ENCODE measurements around the gene ASB3.
"Not testable (repeated sequence)": the region's sequence is repeated elsewhere in the genome, so short reads cannot be mapped to it uniquely, and the experiment has no call there.

ASB3 gene

DNA sequence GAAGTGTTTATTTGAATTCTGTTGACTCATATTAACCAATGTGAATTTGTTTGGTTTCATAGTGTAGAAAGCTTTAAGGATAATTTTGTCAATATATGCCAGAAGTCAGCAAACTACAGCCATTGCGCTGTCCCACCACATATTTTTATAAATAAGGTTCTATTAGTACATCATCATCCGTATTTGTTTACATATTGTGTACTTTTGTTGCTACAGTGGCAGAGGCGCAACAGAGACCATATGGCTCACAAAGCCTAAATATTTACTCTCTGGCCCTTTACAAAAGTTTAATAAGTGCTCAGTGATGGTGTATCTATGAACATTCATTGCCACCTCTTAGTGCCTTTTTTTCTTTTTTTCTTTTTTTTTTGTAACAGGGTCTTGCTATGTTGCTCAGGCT, 6.5 kb upstream of the ASB3 start:
- no peak overlapping the region for H3K4me3 ChIP-seq

DNA sequence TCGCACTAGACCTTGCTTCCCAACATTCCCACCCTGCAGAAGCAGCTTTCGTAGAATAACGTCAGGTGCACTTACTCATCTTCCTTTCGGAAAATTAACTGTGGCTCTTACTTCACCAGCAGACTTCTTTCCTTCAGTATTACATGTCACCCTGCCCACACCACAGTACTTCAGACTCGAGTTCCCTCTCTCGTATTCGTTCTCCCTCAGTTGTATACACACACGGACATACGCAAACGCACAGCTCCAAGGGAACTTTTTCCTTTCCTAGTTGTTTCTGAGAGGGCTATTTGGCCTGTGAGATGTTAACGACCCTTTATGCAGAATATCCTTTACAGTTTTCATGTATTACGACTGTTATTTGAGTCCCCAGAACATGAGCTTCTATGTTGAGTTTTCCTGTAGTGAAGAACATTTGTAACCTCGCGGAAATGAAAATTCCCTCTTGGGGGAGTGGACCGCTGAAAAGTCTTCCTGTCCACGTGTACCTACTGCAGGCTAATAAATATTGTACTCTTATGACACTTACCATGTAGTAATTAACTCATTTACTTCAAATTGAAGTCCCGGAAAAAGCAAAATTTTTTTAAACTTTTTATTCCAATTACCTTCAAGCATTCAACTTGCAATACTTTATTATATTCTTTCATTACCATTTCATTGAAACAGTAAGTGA, 999 bp upstream of the ASB3 start:
- peak overlapping the region in 20 of 21 experiments; percentile 27 to 94 (median 87) for H3K27ac ChIP-seq
- H3K4me3 ChIP-seq = peak overlapping the region; percentile 75 to 94 (median 86)

More for the DNA sequence above, 6.5 kb upstream of the ASB3 start:
- H3K27ac ChIP-seq = no peak overlapping the region

DNA sequence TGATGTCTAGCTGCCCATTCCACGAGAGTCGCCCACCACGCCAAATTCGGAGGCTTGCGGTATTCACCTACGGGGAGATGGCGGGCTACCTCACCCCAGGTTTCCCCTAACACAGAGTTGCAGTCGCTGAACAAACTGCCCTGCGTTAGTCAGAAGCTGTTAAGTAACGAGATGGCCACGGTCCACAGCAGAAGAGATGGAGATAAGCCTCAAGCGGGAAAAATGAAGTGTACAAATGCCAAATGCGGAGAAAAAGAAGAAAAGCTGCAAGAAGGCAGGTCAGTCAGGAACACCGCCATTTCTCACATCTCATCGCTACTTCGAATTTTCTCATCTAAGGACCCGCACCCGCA, 425 bp downstream of the ASB3 start:
- H3K27ac ChIP-seq = peak overlapping the region; percentile 27 to 94 (median 87)
- H3K4me3 ChIP-seq = peak overlapping the region; percentile 75 to 94 (median 86)

DNA sequence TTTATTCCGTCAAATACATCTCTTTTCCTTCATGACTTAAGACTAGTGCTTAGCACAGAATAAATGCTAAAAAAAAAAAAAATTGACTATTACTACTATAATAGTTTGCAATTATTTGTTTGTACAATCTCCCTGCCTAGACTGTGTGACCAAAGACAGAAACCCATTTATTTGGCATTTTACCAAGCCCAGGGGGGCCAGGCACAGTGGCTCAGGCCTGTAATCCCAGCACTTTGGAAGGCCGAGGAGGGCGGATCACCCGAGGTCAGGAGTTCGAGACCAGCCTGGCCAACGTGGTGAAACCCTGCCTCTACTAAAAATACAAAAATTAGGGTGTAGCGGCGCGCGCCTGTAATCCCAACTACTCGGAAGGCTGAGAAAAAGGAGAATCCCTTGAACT, 1.4 kb downstream of the ASB3 start:
- Histone ChIP-seq H3K4me3 (peak overlapping the region in 4 of 7 experiments; percentile 75 to 94 (median 85)), H3K27ac (peak overlapping the region in 9 of 21 experiments; percentile 15 to 94 (median 88))

DNA sequence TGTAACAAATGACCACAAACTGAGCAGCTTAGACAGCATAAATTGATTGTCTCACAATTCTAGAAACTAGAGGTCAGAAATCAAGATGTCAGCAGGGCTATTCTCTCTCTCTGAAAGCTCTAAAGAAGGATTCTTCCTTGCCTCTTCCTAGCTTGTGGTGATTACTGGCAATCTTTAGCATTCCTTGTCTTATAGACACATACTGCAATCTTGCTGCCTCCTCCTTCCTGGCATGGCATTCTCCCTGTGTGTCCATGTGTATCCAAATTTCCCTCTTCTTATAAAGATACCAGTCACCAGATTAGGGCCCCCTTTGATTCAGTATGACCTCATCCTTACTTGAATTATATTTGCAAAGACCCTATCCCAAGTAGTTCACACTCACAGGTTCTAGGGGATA, 2.3 kb downstream of the ASB3 start:
- Histone ChIP-seq H3K27ac (peak overlapping the region in 2 of 21 experiments; percentile 5 to 89), H3K4me3 (no peak overlapping the region)

DNA sequence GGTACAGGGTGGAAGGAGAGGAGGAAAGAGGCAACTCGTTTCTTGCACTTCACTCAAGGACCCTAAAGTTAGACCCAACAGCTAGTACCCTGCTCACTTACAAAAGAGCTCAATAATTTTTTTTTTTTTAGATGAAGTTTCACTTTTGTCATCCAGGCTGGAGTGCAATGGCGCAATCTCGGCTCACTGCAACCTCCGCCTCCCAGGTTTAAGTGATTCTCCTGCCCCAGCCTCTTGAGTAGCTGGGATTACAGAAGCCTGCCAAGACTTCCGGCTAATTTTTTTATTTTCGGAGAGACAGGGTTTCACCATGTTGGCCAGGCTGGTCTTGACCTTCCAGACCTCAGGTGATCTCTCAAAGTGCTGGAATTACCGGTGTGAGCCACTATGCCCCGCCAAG, 4.1 kb downstream of the ASB3 start:
- Histone ChIP-seq H3K27ac (no peak overlapping the region), H3K4me3 (no peak overlapping the region)

DNA sequence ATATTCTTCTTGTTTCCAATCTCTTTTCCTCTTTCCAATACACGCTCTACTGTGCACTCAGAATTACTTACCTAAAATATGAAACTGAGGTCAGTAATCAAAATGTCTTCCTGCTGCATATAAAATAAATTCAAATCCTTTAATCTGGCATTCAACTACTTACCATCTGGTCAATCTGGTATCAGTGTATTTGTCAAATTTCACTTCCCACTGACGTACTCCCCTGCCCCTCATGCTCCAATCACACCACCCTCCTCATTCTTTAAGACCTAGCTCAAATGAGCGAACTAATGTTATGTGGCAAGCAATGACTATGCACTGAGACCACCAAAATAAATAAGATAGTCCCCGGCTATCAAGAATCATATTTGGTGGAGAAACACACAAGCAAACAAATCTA, 6.7 kb downstream of the ASB3 start:
- Histone ChIP-seq H3K27ac (no peak overlapping the region), H3K4me3 (no peak overlapping the region)

DNA sequence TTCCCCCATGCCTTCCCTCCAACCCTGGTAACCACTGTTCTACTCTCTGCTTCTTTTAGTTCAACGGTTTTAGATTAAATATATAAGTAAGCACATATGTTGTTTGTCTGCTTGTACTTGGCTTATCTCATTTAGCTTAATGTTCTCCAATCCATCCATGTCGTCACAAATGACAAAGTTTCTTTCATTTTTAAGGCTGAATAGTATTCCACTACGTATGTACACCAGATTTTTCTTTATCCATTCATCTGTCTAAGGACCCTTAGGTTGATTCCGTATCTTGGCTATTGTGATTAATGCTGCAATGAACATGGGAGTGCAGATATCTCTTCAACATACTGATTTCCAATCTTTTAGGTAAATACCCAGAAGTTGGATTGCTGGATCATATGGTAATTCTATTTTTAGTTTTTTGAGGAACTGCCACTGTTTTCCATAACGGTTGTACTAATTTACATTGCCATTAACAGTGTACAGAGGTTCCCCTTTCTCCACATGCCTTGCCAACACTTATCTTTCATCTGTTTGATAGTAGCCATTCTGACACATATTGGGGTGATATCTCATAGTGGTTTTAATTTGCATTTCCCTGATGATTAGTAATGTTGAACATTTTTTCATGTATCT, 8.1 kb downstream of the ASB3 start:
- H3K4me3 ChIP-seq = no peak overlapping the region
- H3K27ac ChIP-seq = no peak overlapping the region

DNA sequence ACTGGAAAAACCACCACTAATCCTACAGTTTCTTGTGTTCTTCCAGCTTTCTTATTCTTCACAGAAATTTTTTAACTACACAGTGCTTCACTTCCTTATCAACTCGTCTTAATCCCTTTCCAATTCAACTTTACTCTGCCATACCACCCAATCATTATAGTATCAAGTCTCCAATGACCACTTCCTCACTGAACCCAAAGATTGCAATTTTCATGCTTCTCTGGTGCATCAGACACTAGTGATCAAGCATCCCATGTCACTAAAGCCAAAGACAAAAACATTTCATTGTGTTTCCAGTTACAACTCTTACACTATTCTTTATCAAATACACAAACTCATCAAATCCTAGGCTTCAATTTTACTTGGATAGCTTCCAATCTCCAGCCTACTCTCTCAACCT, 9.6 kb downstream of the ASB3 start:
- Histone ChIP-seq H3K4me3 (no peak overlapping the region), H3K27ac (peak overlapping the region in 1 of 21 experiments; percentile 6)

DNA sequence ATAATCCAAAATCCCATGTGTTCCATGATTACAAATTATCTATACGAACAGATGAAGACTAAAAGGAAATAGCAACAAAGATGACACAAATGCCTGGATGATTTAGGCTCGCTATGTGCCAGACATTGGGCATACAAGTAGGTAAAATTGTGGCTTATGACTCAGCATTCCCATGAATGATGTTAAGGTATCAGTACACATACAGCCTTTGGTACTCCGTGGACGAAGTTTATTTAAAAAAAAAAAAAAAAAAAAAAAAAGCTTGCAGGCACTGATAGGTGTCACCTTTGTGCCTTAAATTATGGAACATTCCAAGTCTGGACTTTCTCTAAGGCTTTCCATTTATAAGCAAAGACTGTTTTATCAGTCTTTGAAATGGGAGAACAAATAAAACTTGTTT, 16.5 kb downstream of the ASB3 start:
- no peak overlapping the region for H3K27ac ChIP-seq
- no peak overlapping the region for H3K4me3 ChIP-seq

DNA sequence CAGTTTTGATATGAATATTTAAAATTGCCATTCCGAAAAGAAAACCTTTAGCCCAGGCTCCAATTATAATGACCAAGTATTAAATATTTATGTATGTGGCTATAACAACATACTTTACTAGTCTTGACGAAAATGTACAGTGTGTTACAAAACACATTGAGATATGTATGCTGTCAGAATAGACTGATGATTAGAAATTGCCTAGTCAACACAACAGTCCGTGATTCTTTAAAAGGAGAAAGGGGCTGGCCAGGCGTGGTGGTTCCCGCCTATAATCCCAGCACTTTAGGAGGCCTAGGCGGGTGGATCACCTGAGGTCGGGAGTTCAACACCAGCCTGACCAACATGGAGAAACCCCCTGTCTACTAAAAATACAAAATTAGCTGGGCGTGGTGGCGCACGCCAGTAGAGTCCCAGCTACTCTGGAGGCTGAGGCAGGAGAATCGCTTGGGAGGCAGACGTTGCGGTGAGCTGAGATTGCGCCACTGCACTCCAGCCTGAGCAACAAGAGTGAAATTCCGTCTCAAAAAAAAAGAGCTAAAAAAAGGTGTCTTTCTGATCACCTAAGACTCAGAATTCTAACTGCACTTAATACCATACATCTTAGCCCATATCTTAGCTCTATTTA, 17.3 kb downstream of the ASB3 start:
- Histone ChIP-seq H3K27ac (no peak overlapping the region), H3K4me3 (no peak overlapping the region)

DNA sequence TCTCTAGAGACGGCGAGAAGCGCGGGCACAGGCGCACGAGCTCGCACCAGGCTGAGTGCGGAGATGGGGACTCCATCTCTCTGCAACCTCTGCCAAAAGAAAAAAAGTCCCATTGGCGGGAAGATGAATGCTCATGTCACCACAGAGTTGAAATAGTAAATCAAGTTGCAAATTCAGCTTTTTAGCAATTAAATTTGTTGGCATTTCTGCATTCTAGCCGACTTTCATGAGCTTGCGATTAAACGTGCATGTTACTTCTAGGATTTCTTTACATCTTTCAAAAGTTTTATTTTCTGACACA, 18.6 kb downstream of the ASB3 start:
- peak overlapping the region; percentile 50 to 91 (median 76) for H3K4me3 ChIP-seq
- peak overlapping the region in 18 of 21 experiments; percentile 34 to 85 (median 75) for H3K27ac ChIP-seq

DNA sequence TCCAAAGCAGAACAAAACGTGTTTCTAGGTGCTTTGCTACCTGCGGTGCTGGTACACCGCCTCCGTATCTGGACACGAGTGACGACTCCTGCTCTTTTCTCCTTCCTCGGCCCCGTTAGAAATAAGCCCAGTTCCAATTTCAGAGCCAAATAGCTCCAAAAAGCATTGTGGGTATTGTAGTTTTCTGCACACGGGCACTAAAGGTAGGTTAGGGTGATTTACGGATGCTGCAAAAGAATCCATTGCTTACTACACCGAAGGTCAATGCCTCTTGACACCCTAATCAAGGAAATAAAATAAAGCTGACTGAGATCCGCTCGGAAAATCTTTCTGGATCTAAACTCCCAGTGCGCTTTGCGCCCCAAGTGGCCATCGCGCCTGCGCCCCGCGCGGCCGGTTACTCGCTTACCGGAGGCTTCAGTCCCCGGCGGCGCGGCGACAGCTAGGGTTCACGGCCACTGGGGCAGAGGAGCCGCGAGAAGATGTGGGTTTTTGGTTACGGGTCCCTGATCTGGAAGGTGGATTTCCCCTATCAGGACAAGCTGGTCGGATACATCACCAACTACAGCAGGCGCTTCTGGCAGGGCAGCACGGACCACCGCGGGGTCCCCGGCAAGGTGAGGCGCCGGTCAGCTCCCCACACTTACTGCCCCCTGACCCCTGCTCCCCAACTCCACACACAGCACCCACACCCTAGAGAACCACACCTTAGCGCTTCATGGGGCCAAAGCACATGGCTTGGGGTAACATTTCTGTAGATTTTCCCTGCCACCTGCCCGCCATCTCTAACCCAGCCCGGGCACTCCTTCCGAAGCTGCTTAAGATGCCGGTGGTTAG, 19.1 kb downstream of the ASB3 start, which contains the start of gene CHAC2:
TSS of gene CHAC2 (plus strand) at position 400 of the 837 bp plus-strand sequence. CDS start at position 483, 83 bp downstream.
- peak within 1 kb of the TSS; percentile 50 to 91 (median 76) for H3K4me3 ChIP-seq
- H3K27ac ChIP-seq = peak within 1 kb of the TSS; percentile 34 to 85 (median 75)

DNA sequence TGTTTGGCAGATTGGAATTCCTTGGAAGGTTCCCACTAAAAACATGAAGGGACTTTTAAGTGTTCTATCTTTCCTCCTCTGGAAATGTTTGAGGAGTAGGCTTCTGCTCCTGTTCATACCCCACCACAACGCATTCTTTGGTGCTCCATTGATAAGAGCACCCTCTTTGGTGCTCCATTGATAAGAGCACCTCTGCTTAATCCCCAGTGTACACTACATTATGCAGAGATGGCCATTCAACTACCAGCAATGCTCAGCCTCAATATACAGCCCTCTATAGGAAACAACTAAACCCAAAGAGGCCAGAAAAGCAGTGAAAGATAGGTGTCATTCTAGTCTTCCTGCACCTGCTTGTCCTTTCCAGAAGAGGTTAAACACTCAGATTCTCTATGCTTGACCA, 21.0 kb downstream of the ASB3 start:
- Histone ChIP-seq H3K4me3 (no peak overlapping the region), H3K27ac (no peak overlapping the region)

DNA sequence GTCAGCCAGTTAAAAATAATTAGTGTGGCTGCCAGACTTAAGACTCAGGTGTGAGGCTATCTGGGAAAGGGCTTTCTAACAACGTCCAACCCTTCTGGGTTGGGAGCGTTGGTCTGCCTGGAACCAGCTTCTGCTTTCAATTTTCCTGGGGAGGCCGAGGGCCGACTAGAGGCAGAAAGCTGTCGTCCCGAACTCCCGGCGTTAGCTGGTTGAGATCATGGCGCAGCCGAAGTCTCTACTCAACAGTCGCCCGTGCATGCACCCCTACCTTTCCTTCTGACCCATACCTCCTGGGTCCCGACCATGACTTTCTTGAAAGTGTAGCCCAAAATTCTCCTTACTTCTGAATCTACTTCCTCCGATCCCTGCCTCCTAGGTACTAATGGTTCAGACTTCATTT, 29.5 kb downstream of the ASB3 start:
- not testable (repeated sequence) for H3K4me3 ChIP-seq, H3K27ac ChIP-seq

DNA sequence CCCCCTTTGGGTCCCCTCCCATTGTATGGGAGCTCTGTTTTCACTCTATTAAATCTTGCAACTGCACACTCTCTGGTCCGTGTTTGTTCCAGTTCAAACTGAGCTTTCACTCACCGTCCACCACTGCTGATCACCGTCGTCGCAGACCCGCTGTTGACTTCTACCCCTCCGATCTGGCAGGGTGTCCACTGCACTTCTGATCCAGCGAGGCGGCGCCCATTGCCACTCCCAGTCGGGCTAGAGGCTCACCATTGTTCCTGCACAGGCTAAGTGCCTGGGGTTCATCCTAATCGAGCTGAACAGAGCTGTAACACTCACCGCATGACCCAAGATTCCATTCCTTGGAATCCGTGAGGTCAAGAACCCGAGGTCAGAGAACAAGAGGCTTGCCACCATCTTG, 30.1 kb downstream of the ASB3 start:
- H3K27ac ChIP-seq = no peak overlapping the region
- no peak overlapping the region for H3K4me3 ChIP-seq

DNA sequence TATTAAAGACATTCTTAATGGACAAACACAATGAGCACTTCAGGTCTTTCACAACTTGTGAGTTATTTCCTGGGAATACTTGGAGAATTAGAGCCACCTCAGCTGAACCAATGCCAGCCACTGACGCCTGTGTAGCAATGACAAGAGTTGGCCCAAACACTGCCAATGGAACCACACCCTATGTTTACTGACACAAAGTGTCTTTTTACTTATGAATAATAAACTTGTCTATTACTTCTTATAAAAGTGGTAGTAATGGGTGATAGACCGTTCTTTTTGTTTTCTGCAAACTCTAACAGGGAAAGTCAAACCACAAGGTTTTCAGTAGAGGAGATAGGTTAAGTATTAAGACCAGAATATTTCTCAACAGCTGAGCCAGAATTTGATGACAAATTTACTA, 31.6 kb downstream of the ASB3 start:
- Histone ChIP-seq H3K4me3 (no peak overlapping the region), H3K27ac (no peak overlapping the region)

DNA sequence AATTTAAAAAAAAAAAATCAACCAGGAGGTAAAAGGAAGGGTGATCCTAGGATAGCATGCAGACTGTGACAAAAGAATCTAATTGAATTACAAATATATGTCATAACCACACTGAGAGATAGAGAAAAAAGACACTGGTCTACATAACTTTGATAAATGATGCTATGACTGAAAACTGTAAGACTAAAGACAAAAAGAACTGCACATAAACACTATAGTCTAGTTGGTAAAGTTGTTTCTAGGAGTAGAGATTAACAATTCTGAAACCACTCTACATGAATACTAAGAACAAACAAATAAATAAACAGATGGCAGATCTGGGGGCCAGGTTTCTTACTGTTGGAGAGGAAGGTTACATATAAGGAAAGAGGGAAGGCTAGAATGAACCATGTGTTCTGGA, 33.7 kb downstream of the ASB3 start:
- Histone ChIP-seq H3K27ac (no peak overlapping the region), H3K4me3 (no peak overlapping the region)

DNA sequence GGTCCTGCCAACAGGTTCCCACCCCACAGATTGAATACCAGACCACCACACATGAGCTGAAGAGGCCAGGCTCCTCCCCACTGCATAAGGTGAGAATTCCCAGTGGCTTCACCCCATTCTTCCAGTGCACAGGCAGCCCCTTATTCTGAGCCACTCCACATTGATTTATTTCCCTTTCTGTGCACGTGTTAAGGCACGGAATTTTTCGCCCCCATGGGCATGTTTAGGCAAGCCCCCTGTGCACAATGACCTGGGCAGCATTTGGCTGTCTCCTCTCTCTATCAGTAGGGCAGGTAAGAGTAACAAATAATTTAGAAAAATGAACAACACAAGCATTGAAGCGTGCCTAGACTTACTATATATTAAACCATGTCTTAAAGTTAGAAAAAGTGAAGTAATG, 34.4 kb downstream of the ASB3 start:
- Histone ChIP-seq H3K4me3 (no peak overlapping the region), H3K27ac (no peak overlapping the region)

DNA sequence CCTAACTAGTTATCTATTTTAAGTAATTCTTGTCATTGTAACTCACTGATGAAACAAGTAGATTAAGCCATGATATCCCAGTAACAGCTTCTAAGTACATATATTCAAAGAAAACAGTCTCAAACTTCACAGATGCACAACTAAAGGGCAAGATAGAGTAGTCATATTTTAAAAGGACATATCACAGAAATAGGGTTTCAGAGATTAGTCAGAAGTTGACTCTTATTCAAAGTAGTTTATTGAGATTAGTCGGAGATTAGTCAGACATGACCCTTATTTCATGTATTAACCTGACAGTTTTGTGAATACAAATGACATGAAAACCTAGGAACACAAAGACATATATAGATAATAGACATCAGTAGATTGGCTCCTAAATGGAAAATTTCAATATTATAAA, 35.0 kb downstream of the ASB3 start:
- no peak overlapping the region for H3K4me3 ChIP-seq
- H3K27ac ChIP-seq = no peak overlapping the region
